SK-N-SH (cell line): ENCODE measurements around the gene CNTN2. TPM values are rescaled to one million over a fixed set of nuclear protein-coding genes. Genes with fewer than 3 reads are reported as not detected.

ENCODE experiments used
- CTCF ChIA-PET: fragments of 300-600, 350-600 bp; formaldehyde crosslinking; extraction: SDS; loops from one replicate; lab custom pipeline; 2021; lab: Yijun Ruan, JAX
- POLR2A ChIA-PET: fragments of 350-600 bp; sonication (Branson Sonifier 250); formaldehyde crosslinking; extraction: SDS; loops from one replicate; lab custom pipeline; 2020; ENCODE audit warnings: antibody characterized with exemption, inconsistent platforms; lab: Yijun Ruan, JAX
- DNase-seq: peaks from one replicate; pipeline ENCODE4 v3.0.0; 2012
- H2AFZ ChIP-seq: fragments of 200-600 bp; sonication (generic); 2 replicates; pipeline ENCODE4 v1.8.1; 2016; ENCODE audit warnings: antibody characterized with exemption, mild to moderate bottlenecking, low read depth
- H3F3A ChIP-seq: fragments of 200-600 bp; sonication (generic); replicated peaks from 2 replicates; pipeline ENCODE3; 2016; ENCODE audit warnings: antibody characterized with exemption, mild to moderate bottlenecking; ENCODE audit not compliant: insufficient read depth
- H3K27ac ChIP-seq, 2 experiments: fragments of 200-500 bp in 1 of 2; fragments of 200-600 bp in 1 of 2; sonication (Bioruptor generic) in 1 of 2; sonication (generic), shearing (Covaris generic) in 1 of 2; 2 replicates each; pipeline versions ENCODE4 v1.5.1 to v1.6.1; 2014 to 2016; ENCODE audit warnings: low read depth in 2 of 2, inconsistent platforms in 1 of 2, low read length in 1 of 2, mild to moderate bottlenecking in 1 of 2, mixed read lengths in 1 of 2
- H3K27me3 ChIP-seq: fragments of 200-600 bp; sonication (generic), shearing (Covaris generic); 2 replicates; pipeline ENCODE4 v1.6.1; 2016; ENCODE audit warnings: mixed run types; ENCODE audit not compliant: insufficient read depth
- H3K36me3 ChIP-seq, 2 experiments: fragments of 200-500 bp in 1 of 2; fragments of 200-600 bp in 1 of 2; sonication (Bioruptor generic) in 1 of 2; sonication (generic) in 1 of 2; replicated peaks in 1 of 2; 2 replicates each; pipeline versions ENCODE3 to v1.5.1; 2014 to 2016; ENCODE audit warnings: low read length in 1 of 2, mild to moderate bottlenecking in 1 of 2; ENCODE audit not compliant: insufficient read depth in 2 of 2, control insufficient read depth in 1 of 2
- H3K4me1 ChIP-seq, 2 experiments: fragments of 200-500 bp in 1 of 2; fragments of 200-600 bp in 1 of 2; sonication (Bioruptor generic) in 1 of 2; sonication (generic), shearing (Covaris generic) in 1 of 2; 2 replicates each; pipeline versions ENCODE4 v1.5.1 to v1.6.1; 2014 to 2016; ENCODE audit warnings: low read depth in 1 of 2, low read length in 1 of 2, mixed run types in 1 of 2; ENCODE audit not compliant: insufficient read depth in 2 of 2, control insufficient read depth in 1 of 2
- H3K4me2 ChIP-seq: fragments of 200-600 bp; sonication (generic), shearing (Covaris generic); 2 replicates; pipeline ENCODE4 v1.6.1; 2017; ENCODE audit warnings: mixed run types
- H3K4me3 ChIP-seq, 2 experiments: fragments of 200-500 bp in 1 of 2; fragments of 200-600 bp in 1 of 2; sonication (Bioruptor generic) in 1 of 2; sonication (generic), shearing (Covaris generic) in 1 of 2; 2 replicates each; pipeline versions ENCODE4 v1.5.1 to v1.8.1; 2014 to 2016; ENCODE audit warnings: low read depth in 2 of 2, inconsistent platforms in 1 of 2, low read length in 1 of 2, mild to moderate bottlenecking in 1 of 2, mixed read lengths in 1 of 2, moderate library complexity in 1 of 2
- H3K79me2 ChIP-seq: fragments of 200-600 bp; sonication (generic); 2 replicates; pipeline ENCODE4 v1.8.1; 2017; ENCODE audit warnings: mild to moderate bottlenecking; ENCODE audit not compliant: insufficient read depth
- H3K9ac ChIP-seq: fragments of 200-600 bp; sonication (generic); 2 replicates; pipeline ENCODE4 v1.6.1; 2017; ENCODE audit warnings: mixed run types
- H3K9me2 ChIP-seq: fragments of 200-600 bp; sonication (generic); 2 replicates; pipeline ENCODE4 v1.6.1; 2017; ENCODE audit warnings: mixed run types
- H3K9me3 ChIP-seq: fragments of 200-600 bp; sonication (generic); 2 replicates; pipeline ENCODE4 v1.6.1; 2017; ENCODE audit warnings: mixed run types, mild to moderate bottlenecking, moderate library complexity
- H4K20me1 ChIP-seq: fragments of 200-600 bp; sonication (generic); 2 replicates; pipeline ENCODE4 v1.6.1; 2017; ENCODE audit warnings: mild to moderate bottlenecking, mixed run types; ENCODE audit not compliant: insufficient read depth
- CTCF ChIP-seq: fragments of 200-600 bp; sonication (generic); IDR thresholded peaks from 2 replicates; pipeline ENCODE4 v1.6.1; 2017; ENCODE audit warnings: antibody characterized with exemption, mild to moderate bottlenecking, moderate library complexity
- ELF1 ChIP-seq: IDR thresholded peaks from 2 replicates; pipeline ENCODE4 v1.4.0; 2012
- FOXJ3 ChIP-seq: sonication (generic); formaldehyde crosslinking; IDR thresholded peaks from 2 replicates; pipeline ENCODE4 v1.5.1; 2020; ENCODE audit warnings: mild to moderate bottlenecking, missing genetic modification reagents
- FOXM1 ChIP-seq: IDR thresholded peaks from 2 replicates; pipeline ENCODE4 v1.4.0; 2012; ENCODE audit warnings: low read depth, mild to moderate bottlenecking
- GATA2 ChIP-seq: sonication (generic); formaldehyde crosslinking; IDR thresholded peaks from 2 replicates; pipeline ENCODE4 v1.5.0; 2020; ENCODE audit warnings: mild to moderate bottlenecking, missing genetic modification reagents
- MEF2A ChIP-seq: IDR thresholded peaks from 2 replicates; pipeline ENCODE4 v1.4.0; 2012; ENCODE audit warnings: low read depth, borderline replicate concordance
- RFX5 ChIP-seq: IDR thresholded peaks from 2 replicates; pipeline ENCODE4 v1.6.1; 2012; ENCODE audit warnings: mild to moderate bottlenecking, improper control_type of control experiment, low read length
- RXRA ChIP-seq: IDR thresholded peaks from 2 replicates; pipeline ENCODE4 v1.4.0; 2012; ENCODE audit warnings: low read depth, mild to moderate bottlenecking, borderline replicate concordance
- SIN3A ChIP-seq: IDR thresholded peaks from 2 replicates; pipeline ENCODE4 v1.6.1; 2012; ENCODE audit warnings: low read depth, mild to moderate bottlenecking, low read length, moderate library complexity, borderline replicate concordance
- TAF1 ChIP-seq: IDR thresholded peaks from 2 replicates; pipeline ENCODE4 v1.6.1; 2012; ENCODE audit warnings: low read depth, mild to moderate bottlenecking, low read length, moderate library complexity, borderline replicate concordance
- TEAD4 ChIP-seq: IDR thresholded peaks from 2 replicates; pipeline ENCODE4 v1.4.0; 2012; ENCODE audit warnings: mild to moderate bottlenecking, borderline replicate concordance; ENCODE audit not compliant: insufficient read depth
- USF2 ChIP-seq: fragments of 150-350 bp; IDR thresholded peaks from 2 replicates; pipeline ENCODE4 v1.6.1; 2017; ENCODE audit warnings: antibody characterized with exemption, low read length, low read depth, borderline replicate concordance
- YY1 ChIP-seq: IDR thresholded peaks from 2 replicates; pipeline ENCODE4 v1.4.0; 2012; ENCODE audit warnings: low read depth, mild to moderate bottlenecking
- WGBS: methylation state at CpG from one replicate; pipeline ENCODE4 v1.1.6; 2017; ENCODE audit warnings: low lambda C conversion rate; 5-methylcytosine and 5-hydroxymethylcytosine counted together
- polyA plus RNA-seq, 3 experiments: library from polyadenylated mRNA; depleted of rRNA; stranded (reverse); fragments of >200 nt; gene quantifications; 2 replicates each; pipeline ENCODE4 v1.2.3, GENCODE V29; 2012

Gene CNTN2
- polyA plus RNA-seq, 1 of the 3 experiments (the other 2 are of a cell fraction), result 0.02 TPM

- Histone ChIP-seq H3K27ac (no peak overlapping the region), H3K36me3 (no peaks in the 10 kb centered on the region), H3F3A (no peaks in the 10 kb centered on the region), H3K9ac (no peak overlapping the region), H3K27me3 (peaks cover 16% of the 10 kb centered on the region), H3K4me2 (no peak overlapping the region), H3K9me3 (no peaks in the 10 kb centered on the region), H3K9me2 (no peaks in the 10 kb centered on the region), H3K79me2 (no peaks in the 10 kb centered on the region), H4K20me1 (no peaks in the 10 kb centered on the region), H3K4me3 (no peak overlapping the region), H2AFZ (no peak overlapping the region), H3K4me1 (peaks cover 0 to 8% of the 10 kb centered on the region in 2 experiments; a peak in 1 of 4 replicates)
- WGBS, result 57% methylated on average over 6 of the region's 7 CpGs
- no peak for DNase-seq
- POLR2A ChIA-PET, result no interaction called here
- TF ChIP-seq TEAD4 (no peak), RFX5 (no peak), SIN3A (no peak), FOXM1 (no peak), CTCF (no peak), ELF1 (no peak)
- CTCF ChIA-PET, result interaction anchor here (1.0 to 7.7 kb wide), 2 partner anchors 33 to 39 kb away, joined by 3 to 58 read pairs; no protein-coding TSS in a partner anchor
Observed at GRCh38 chr1:205028390-205028789, 14.6 kb upstream of the CNTN2 start.

GRCh38 chr1:205028924-205029323 is 14.1 kb upstream of the CNTN2 start:
- Histone ChIP-seq H3F3A (no peaks in the 10 kb centered on the region), H3K79me2 (no peaks in the 10 kb centered on the region), H3K9me2 (no peaks in the 10 kb centered on the region), H3K4me1 (peaks cover 0 to 8% of the 10 kb centered on the region in 2 experiments; a peak in 1 of 4 replicates), H3K9me3 (no peaks in the 10 kb centered on the region), H3K27me3 (peaks cover 16% of the 10 kb centered on the region), H3K4me3 (no peak overlapping the region), H4K20me1 (no peaks in the 10 kb centered on the region), H2AFZ (no peak overlapping the region), H3K4me2 (no peak overlapping the region), H3K36me3 (no peaks in the 10 kb centered on the region), H3K9ac (no peak overlapping the region), H3K27ac (no peak overlapping the region)
- DNase-seq, result no peak
- 47% methylated on average over 4 of the region's 4 CpGs for WGBS
- POLR2A ChIA-PET, result no interaction called here
- CTCF ChIA-PET, result interaction anchor here (1.0 to 7.7 kb wide), 2 partner anchors 32 to 40 kb away, joined by 3 to 58 read pairs; no protein-coding TSS in a partner anchor
- TF ChIP-seq TAF1 (no peak), USF2 (no peak), YY1 (no peak), GATA2 (CRISPR knock-in tag) (no peak), MEF2A (no peak), FOXJ3 (CRISPR knock-in tag) (no peak), RXRA (no peak)
